A549 (cell line): ENCODE results near the gene GAP43. TPM values are rescaled to one million over a fixed set of nuclear protein-coding genes. Genes with fewer than 3 reads are reported as not detected.

Experiments
- ATAC-seq, 2 experiments: fragments of 200-7000 bp in 1 of 2; fragments of >200 bp in 1 of 2; cut with Nextera tagmentation in 1 of 2; cut with Tn5 transposase in 1 of 2; 3 replicates each; pipeline versions ENCODE4 v1.8.0 to v1.9.1; 2018 to 2020; ENCODE audit warnings: mild to moderate bottlenecking in 1 of 2, moderate library complexity in 1 of 2
- CTCF ChIA-PET: fragments of 300-600 bp; sonication (Branson Sonifier 250); formaldehyde crosslinking; extraction: SDS; loops from one replicate; lab custom pipeline; 2021; ENCODE audit warnings: antibody characterized with exemption, inconsistent platforms; lab: Yijun Ruan, JAX
- POLR2A ChIA-PET: fragments of 350-600 bp; formaldehyde crosslinking; extraction: SDS; loops from one replicate; lab custom pipeline; 2021; ENCODE audit warnings: antibody characterized with exemption, inconsistent platforms; lab: Yijun Ruan, JAX
- DNase-seq, 2 experiments: peaks; one replicate each; pipeline versions ENCODE4 v3.0.0 to v3.0.0-alpha.2; 2011 to 2016; ENCODE audit warnings: low read depth in 1 of 2, low spot score in 1 of 2
- FAIRE-seq: peaks from 2 replicates; lab custom pipeline; 2011; peaks lifted over from hg19 to GRCh38; lab: Jason Lieb, UNC
- H3K27ac ChIP-seq, 2 experiments: fragments of >200 bp; sonication (Bioruptor Twin); formaldehyde crosslinking; 3 replicates each; pipeline ENCODE4 v1.5.1; 2016 to 2017
- H3K4me1 ChIP-seq: fragments of >200 bp; sonication (Bioruptor Twin); formaldehyde crosslinking; 3 replicates; pipeline ENCODE4 v1.6.1; 2016
- H3K4me2 ChIP-seq: fragments of >200 bp; sonication (Bioruptor Twin); formaldehyde crosslinking; 3 replicates; pipeline ENCODE4 v1.6.1; 2016
- H3K4me3 ChIP-seq: fragments of >200 bp; sonication (Bioruptor Twin); formaldehyde crosslinking; 3 replicates; pipeline ENCODE4 v1.5.1; 2016
- H3K9me3 ChIP-seq: fragments of >200 bp; sonication (Bioruptor Twin); formaldehyde crosslinking; 3 replicates; pipeline ENCODE4 v1.6.1; 2016
- CBX2 ChIP-seq: fragments of 200-600 bp; sonication (generic); IDR thresholded peaks from 2 replicates; pipeline ENCODE4 v1.6.1; 2016; ENCODE audit warnings: low read depth, mild to moderate bottlenecking, borderline replicate concordance
- CEBPB ChIP-seq, 2 experiments: fragments of >200 bp in 1 of 2; sonication (Bioruptor Twin) in 1 of 2; formaldehyde crosslinking in 1 of 2; IDR thresholded peaks; 2 replicates each; pipeline ENCODE4 v1.6.1; 2012 to 2016
- CHD2 ChIP-seq: fragments of 150-350 bp; IDR thresholded peaks from 2 replicates; pipeline ENCODE4 v1.6.1; 2014; ENCODE audit warnings: low read length; ENCODE audit not compliant: partially characterized antibody
- ESRRA ChIP-seq: fragments of 150-350 bp; IDR thresholded peaks from 2 replicates; pipeline ENCODE4 v1.6.1; 2014; ENCODE audit warnings: mild to moderate bottlenecking, low read length, borderline replicate concordance
- FOSB ChIP-seq: fragments of 250-450 bp; sonication (Bioruptor Pico); IDR thresholded peaks from 2 replicates; pipeline ENCODE4 v1.5.0; 2020; ENCODE audit warnings: mild to moderate bottlenecking, moderate library complexity
- FOSL2 ChIP-seq, 2 experiments: fragments of 450-650 bp in 1 of 2; fragments of >200 bp in 1 of 2; sonication (Bioruptor Twin) in 1 of 2; formaldehyde crosslinking; IDR thresholded peaks; 2 replicates each; pipeline versions ENCODE4 v1.5.0 to v1.6.1; 2016 to 2020; ENCODE audit warnings: mild to moderate bottlenecking in 1 of 2, moderate library complexity in 1 of 2
- FOXS1 ChIP-seq: fragments of 250-450 bp; sonication (Bioruptor Pico); IDR thresholded peaks from 2 replicates; pipeline ENCODE4 v1.5.0; 2020; ENCODE audit warnings: mild to moderate bottlenecking, moderate library complexity
- GATA3 ChIP-seq: IDR thresholded peaks from 2 replicates; pipeline ENCODE4 v1.6.1; 2012; ENCODE audit warnings: borderline replicate concordance
- HOXA7 ChIP-seq: fragments of 250-450 bp; sonication (Bioruptor Pico); IDR thresholded peaks from 2 replicates; pipeline ENCODE4 v1.5.0; 2020; ENCODE audit warnings: mild to moderate bottlenecking, moderate library complexity
- MAFK ChIP-seq: fragments of 450-650 bp; IDR thresholded peaks from 2 replicates; pipeline ENCODE4 v1.6.1; 2014; ENCODE audit not compliant: partially characterized antibody
- MAZ ChIP-seq: fragments of 150-350 bp; IDR thresholded peaks from 2 replicates; pipeline ENCODE4 v1.6.1; 2014; ENCODE audit warnings: antibody characterized with exemption, low read depth, low read length, borderline replicate concordance
- NPAS2 ChIP-seq: fragments of 250-450 bp; sonication (Bioruptor Pico); IDR thresholded peaks from 2 replicates; pipeline ENCODE4 v1.8.0; 2022; ENCODE audit warnings: mild to moderate bottlenecking, moderate library complexity, borderline replicate concordance
- PHF8 ChIP-seq: fragments of 200-600 bp; sonication (generic); IDR thresholded peaks from 2 replicates; pipeline ENCODE4 v1.6.1; 2016; ENCODE audit warnings: low read depth, mild to moderate bottlenecking, antibody characterized with exemption, moderate library complexity, borderline replicate concordance
- POLR2AphosphoS2 ChIP-seq: conservative IDR thresholded peaks from 2 replicates; pipeline ENCODE4 v1.6.1; 2012; ENCODE audit warnings: low read length, improper control_type of control experiment, inconsistent platforms
- SMC3 ChIP-seq: fragments of >200 bp; sonication (Bioruptor Twin); formaldehyde crosslinking; IDR thresholded peaks from 3 replicates; pipeline ENCODE4 v1.6.1; 2018; ENCODE audit warnings: inconsistent platforms
- TFCP2L1 ChIP-seq: fragments of 250-450 bp; sonication (Bioruptor Pico); IDR thresholded peaks from 2 replicates; pipeline ENCODE4 v1.5.0; 2021; ENCODE audit warnings: mild to moderate bottlenecking
- ZC3H11A ChIP-seq: fragments of 450-650 bp; IDR thresholded peaks from 2 replicates; pipeline ENCODE4 v1.6.1; 2014; ENCODE audit warnings: antibody characterized with exemption, mild to moderate bottlenecking
- ZFP36 ChIP-seq: fragments of 450-650 bp; IDR thresholded peaks from 2 replicates; pipeline ENCODE4 v1.6.1; 2014; ENCODE audit warnings: borderline replicate concordance; ENCODE audit not compliant: partially characterized antibody
- ZSCAN20 ChIP-seq: fragments of 250-450 bp; sonication (Bioruptor Pico); IDR thresholded peaks from 2 replicates; pipeline ENCODE4 v1.8.0; 2022; ENCODE audit warnings: mild to moderate bottlenecking, moderate library complexity
- WGBS: methylation state at CpG from one replicate; pipeline ENCODE4 v1.1.6; 2017; ENCODE audit errors: missing lambda C conversion rate; 5-methylcytosine and 5-hydroxymethylcytosine counted together
- polyA plus RNA-seq, 4 experiments: library from polyadenylated mRNA; depleted of rRNA in 3 of 4; stranded (reverse); fragments of >200 nt; fragmentation: RNase III in 1 of 4; extraction: RNeasy Plus Mini Kit Qiagen cat#74134 plus additional on column Dnase treatment in 1 of 4; gene quantifications; 2 replicates in 3 of 4; 3 replicates in 1 of 4; pipeline ENCODE4 v1.2.3, GENCODE V29; 2011 to 2017
- TF ChIP-seq, protein P1 (sequence below): IDR thresholded peaks from 2 replicates; pipeline ENCODE4 v1.6.1; 2012
- TF ChIP-seq, protein P2 (sequence below): fragments of 250-450 bp; sonication (Bioruptor Pico); IDR thresholded peaks from 2 replicates; pipeline ENCODE4 v1.5.0; 2021; ENCODE audit warnings: mild to moderate bottlenecking, moderate library complexity, borderline replicate concordance
- TF ChIP-seq, protein P3 (sequence below): fragments of >200 bp; sonication (Bioruptor Twin); formaldehyde crosslinking; IDR thresholded peaks from 3 replicates; pipeline ENCODE4 v1.5.1; 2016
- TF ChIP-seq, protein P4 (sequence below): IDR thresholded peaks from 2 replicates; pipeline ENCODE4 v1.6.1; 2012; ENCODE audit warnings: low read depth, borderline replicate concordance

Gene GAP43
- polyA plus RNA-seq, 2 of the 4 experiments (the other 2 are of a cell fraction): not detected

DNA sequence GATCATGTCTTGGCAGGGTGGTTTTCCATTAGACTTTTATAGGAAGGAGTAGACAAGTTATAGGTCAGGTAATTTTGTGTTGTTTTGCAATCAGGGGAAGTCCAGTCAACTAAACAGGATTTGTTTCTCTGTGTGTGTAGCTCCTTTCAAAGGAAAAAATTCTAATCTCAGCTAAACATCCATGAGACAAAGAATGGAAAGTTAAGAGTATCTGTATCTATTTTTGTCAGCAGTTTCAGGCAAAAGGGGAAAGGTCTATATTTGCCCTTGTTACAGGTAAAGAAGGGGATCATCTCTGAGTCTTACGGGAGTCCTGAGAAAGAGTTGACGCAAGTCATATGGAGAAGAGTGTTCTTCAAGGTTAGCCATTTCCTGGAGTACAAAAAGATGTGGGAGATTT lies 79.3 kb downstream of the GAP43 start:
- TF ChIP-seq NPAS2 (CRISPR knock-in tag) (no peak), FOXS1 (CRISPR knock-in tag) (no peak), ZC3H11A (no peak), GATA3 (no peak), FOSB (no peak), TFCP2L1 (CRISPR knock-in tag) (no peak), ZFP36 (no peak), FOSL2 (IDR thresholded peaks at IDR 0.05) (no peak), FOSL2 (CRISPR knock-in tag; IDR thresholded peaks at IDR 0.05) (no peak), MAFK (no peak), PHF8 (no peak), HOXA7 (CRISPR knock-in tag) (no peak), SMC3 (no peak), ESRRA (no peak), POLR2AphosphoS2 (no peak)
- TF ChIP-seq, protein P1, sequence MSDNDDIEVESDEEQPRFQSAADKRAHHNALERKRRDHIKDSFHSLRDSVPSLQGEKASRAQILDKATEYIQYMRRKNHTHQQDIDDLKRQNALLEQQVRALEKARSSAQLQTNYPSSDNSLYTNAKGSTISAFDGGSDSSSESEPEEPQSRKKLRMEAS: no peak
- TF ChIP-seq, protein P2, sequence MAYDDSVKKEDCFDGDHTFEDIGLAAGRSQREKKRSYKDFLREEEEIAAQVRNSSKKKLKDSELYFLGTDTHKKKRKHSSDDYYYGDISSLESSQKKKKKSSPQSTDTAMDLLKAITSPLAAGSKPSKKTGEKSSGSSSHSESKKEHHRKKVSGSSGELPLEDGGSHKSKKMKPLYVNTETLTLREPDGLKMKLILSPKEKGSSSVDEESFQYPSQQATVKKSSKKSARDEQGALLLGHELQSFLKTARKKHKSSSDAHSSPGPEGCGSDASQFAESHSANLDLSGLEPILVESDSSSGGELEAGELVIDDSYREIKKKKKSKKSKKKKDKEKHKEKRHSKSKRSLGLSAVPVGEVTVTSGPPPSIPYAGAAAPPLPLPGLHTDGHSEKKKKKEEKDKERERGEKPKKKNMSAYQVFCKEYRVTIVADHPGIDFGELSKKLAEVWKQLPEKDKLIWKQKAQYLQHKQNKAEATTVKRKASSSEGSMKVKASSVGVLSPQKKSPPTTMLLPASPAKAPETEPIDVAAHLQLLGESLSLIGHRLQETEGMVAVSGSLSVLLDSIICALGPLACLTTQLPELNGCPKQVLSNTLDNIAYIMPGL (CRISPR knock-in tag): no peak
- FAIRE-seq (no peak), DNase-seq (no peak), ATAC-seq (no peak)
- Histone ChIP-seq H3K4me2 (no peak overlapping the region), H3K27ac (no peak overlapping the region), H3K9me3 (no peaks in the 10 kb centered on the region), H3K4me3 (no peak overlapping the region), H3K4me1 (peaks cover 19% of the 10 kb centered on the region)
- CTCF ChIA-PET: interaction anchor here (0.6 to 1.5 kb wide), 6 partner anchors 12 to 533 kb away, joined by 3 to 8 read pairs (median 4); no protein-coding TSS in a partner anchor
- POLR2A ChIA-PET: no interaction called here
- WGBS: 96% methylated on average over 2 of the region's 2 CpGs

DNA sequence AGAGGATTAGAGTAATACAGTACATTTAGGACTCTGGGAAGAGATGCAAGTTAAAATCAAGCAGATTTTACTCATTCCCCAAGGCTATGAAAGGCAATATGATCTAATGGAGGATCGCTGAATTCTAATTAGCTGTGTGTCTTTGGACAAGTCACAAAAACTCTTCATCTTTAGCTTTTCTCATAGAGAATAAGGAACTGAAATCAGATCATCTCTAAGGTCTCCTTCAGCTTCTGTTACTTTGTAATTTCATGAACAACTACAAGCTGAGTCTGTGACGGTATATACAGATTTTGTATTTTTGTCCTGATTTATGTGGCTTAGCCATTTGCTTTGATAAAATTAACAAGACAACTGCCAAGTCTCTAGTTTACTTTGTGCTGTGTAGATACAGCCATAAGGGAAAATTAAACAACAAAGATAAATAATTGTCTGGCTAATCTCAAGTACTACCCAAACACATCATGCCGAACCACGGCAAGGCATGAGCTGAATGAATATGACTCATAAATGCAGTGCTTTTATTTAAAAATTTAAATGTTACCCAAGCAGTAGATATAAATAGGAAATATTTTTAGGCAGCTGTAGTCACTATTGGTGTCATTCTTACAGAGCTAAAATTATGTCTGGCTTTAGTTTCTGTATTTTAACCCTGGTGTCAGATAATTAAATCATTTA lies 81.5 kb downstream of the GAP43 start:
- CTCF ChIA-PET: interaction anchor here (1.1 to 1.6 kb wide), 2 partner anchors 11 to 80 kb away, joined by 3 to 4 read pairs; no protein-coding TSS in a partner anchor
- Histone ChIP-seq H3K27ac (no peak overlapping the region), H3K9me3 (no peaks in the 10 kb centered on the region), H3K4me1 (peaks cover 19% of the 10 kb centered on the region), H3K4me2 (peak overlapping the region; percentile 27; the same call in 2 of the 3 replicates)
- POLR2A ChIA-PET: no interaction called here
- no peak for ATAC-seq
- FAIRE-seq: no peak
- TF ChIP-seq, protein P3, sequence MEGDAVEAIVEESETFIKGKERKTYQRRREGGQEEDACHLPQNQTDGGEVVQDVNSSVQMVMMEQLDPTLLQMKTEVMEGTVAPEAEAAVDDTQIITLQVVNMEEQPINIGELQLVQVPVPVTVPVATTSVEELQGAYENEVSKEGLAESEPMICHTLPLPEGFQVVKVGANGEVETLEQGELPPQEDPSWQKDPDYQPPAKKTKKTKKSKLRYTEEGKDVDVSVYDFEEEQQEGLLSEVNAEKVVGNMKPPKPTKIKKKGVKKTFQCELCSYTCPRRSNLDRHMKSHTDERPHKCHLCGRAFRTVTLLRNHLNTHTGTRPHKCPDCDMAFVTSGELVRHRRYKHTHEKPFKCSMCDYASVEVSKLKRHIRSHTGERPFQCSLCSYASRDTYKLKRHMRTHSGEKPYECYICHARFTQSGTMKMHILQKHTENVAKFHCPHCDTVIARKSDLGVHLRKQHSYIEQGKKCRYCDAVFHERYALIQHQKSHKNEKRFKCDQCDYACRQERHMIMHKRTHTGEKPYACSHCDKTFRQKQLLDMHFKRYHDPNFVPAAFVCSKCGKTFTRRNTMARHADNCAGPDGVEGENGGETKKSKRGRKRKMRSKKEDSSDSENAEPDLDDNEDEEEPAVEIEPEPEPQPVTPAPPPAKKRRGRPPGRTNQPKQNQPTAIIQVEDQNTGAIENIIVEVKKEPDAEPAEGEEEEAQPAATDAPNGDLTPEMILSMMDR: no peak
- no peak for TF ChIP-seq NPAS2 (CRISPR knock-in tag)
- no peak for TF ChIP-seq CEBPB (IDR thresholded peaks at IDR 0.05)
- no peak for TF ChIP-seq TFCP2L1 (CRISPR knock-in tag)
- TF ChIP-seq HOXA7 (CRISPR knock-in tag): no peak
- TF ChIP-seq, protein P4, sequence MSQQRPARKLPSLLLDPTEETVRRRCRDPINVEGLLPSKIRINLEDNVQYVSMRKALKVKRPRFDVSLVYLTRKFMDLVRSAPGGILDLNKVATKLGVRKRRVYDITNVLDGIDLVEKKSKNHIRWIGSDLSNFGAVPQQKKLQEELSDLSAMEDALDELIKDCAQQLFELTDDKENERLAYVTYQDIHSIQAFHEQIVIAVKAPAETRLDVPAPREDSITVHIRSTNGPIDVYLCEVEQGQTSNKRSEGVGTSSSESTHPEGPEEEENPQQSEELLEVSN: no peak
- TF ChIP-seq CBX2: no peak
- no peak for TF ChIP-seq CHD2
- TF ChIP-seq MAZ: no peak
- no peak for TF ChIP-seq ZSCAN20
- TF ChIP-seq, all 56 proteins: peak for 0
- 54% methylated on average over 4 of the region's 4 CpGs for WGBS
- no peak for DNase-seq
- H3K4me3 ChIP-seq: no peak overlapping the region
